T-helper 2 cell (primary cell): Measurements from ENCODE around the gene OARD1.
"Not testable (repeated sequence)": the region's sequence is repeated elsewhere in the genome, so short reads cannot be mapped to it uniquely, and the experiment has no call there.

Source experiments
- DNase-seq, 5 experiments: peaks; one replicate each; pipeline versions ENCODE4 v3.0.0 to v3.0.0-alpha.2; 2012 to 2022
- total RNA-seq, 2 donors: gene quantifications; one replicate each; lab custom pipeline; 2026; lab: John Stamatoyannopoulos, UW

OARD1 gene
- 26.5 to 43.9 reads per million in 2 donors for total RNA-seq

- peak; percentile 98 to 100 (median 99) for DNase-seq
Observed at GRCh38 chr6:41071923-41072835, at the start of gene OARD1. Gene OARD1 (minus strand): TSS chr6:41072356. CDS start chr6:41071634, 722 bp downstream.

GRCh38 chr6:41120058-41120457 is 47.9 kb upstream of the OARD1 start:
- DNase-seq = no peak

GRCh38 chr6:41119508-41119907 is 47.4 kb upstream of the OARD1 start:
- DNase-seq = no peak

- not testable (repeated sequence) for DNase-seq
Observed at GRCh38 chr6:41115027-41115426, 42.9 kb upstream of the OARD1 start.

GRCh38 chr6:41111017-41111416 is 38.9 kb upstream of the OARD1 start:
- no peak for DNase-seq

GRCh38 chr6:41103847-41104246 is 31.7 kb upstream of the OARD1 start:
- DNase-seq = peak in 1 of 5 experiments; percentile 57

GRCh38 chr6:41100871-41101287 is 28.7 kb upstream of the OARD1 start:
- DNase-seq = peak in 1 of 5 experiments; percentile 1

- no peak for DNase-seq
Observed at GRCh38 chr6:41098366-41098765, 26.2 kb upstream of the OARD1 start.

GRCh38 chr6:41097467-41098090 is 25.4 kb upstream of the OARD1 start:
- no peak for DNase-seq

- no peak for DNase-seq
Observed at GRCh38 chr6:41093729-41094128, 21.6 kb upstream of the OARD1 start.

- DNase-seq = peak in 1 of 5 experiments; percentile 26
Observed at GRCh38 chr6:41092421-41093140, 20.4 kb upstream of the OARD1 start.

GRCh38 chr6:41090841-41091761 is 18.9 kb upstream of the OARD1 start:
- DNase-seq = no peak

- no peak for DNase-seq
Observed at GRCh38 chr6:41088451-41088850, 16.3 kb upstream of the OARD1 start.

GRCh38 chr6:41085182-41085581 is 13.0 kb upstream of the OARD1 start:
- no peak for DNase-seq

- DNase-seq = no peak
Observed at GRCh38 chr6:41083072-41083471, 10.9 kb upstream of the OARD1 start.

GRCh38 chr6:41080621-41081020 is 8.5 kb upstream of the OARD1 start:
- peak in 1 of 5 experiments; percentile 66 for DNase-seq

- DNase-seq = no peak
Observed at GRCh38 chr6:41079080-41079479, 6.9 kb upstream of the OARD1 start.

GRCh38 chr6:41078101-41078500 is 5.9 kb upstream of the OARD1 start:
- DNase-seq = no peak

GRCh38 chr6:41077536-41077935 is 5.4 kb upstream of the OARD1 start:
- no peak for DNase-seq

- DNase-seq = peak in 1 of 5 experiments; percentile 67
Observed at GRCh38 chr6:41075651-41076626, 3.8 kb upstream of the OARD1 start.
